Stimulated activated CD8-positive, alpha-beta memory T cell treated with anti-CD3 and anti-CD28 coated beads, Interleukin-12 subunit alpha, Interleukin-12 subunit beta, amount 100 ng/mL, for 24 hours (primary cell): ENCODE results near the gene TMPRSS3.

Source experiments
- DNase-seq: peaks from one replicate; pipeline ENCODE4 v3.0.0-alpha.2; 2020; ENCODE audit errors: extremely low read depth

TMPRSS3 gene

DNA sequence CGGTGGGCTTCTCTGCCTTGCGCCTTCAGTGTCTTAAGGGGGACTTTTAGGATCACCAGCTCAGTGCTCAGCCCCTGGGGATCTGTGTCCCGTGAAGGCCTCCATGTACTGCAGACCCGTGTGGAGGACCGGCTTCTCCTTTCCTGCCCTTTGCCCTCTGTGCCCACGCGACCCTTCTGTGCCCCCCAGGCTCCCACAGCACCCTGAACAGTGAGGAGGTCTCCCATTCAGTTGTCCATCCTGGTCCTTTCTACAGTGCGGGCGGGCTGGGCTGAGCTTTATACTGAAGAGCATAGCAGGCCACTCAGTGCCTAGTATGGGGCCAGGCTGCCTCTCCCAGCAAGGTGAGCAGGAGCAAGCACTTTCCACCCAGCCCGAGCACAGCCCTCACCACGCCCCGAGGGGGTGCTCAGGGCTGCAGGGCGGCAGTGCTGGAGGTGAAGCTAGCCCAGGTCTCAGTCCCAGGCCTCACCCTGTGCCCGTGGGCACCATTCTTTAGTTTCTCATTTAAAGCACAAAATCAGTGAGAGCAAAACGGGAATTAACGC lies 21.9 kb downstream of the TMPRSS3 start:
- no peak for DNase-seq

GRCh38 chr21:42373196-42373907 lies 22.5 kb downstream of the TMPRSS3 start:
- DNase-seq: no peak

DNA sequence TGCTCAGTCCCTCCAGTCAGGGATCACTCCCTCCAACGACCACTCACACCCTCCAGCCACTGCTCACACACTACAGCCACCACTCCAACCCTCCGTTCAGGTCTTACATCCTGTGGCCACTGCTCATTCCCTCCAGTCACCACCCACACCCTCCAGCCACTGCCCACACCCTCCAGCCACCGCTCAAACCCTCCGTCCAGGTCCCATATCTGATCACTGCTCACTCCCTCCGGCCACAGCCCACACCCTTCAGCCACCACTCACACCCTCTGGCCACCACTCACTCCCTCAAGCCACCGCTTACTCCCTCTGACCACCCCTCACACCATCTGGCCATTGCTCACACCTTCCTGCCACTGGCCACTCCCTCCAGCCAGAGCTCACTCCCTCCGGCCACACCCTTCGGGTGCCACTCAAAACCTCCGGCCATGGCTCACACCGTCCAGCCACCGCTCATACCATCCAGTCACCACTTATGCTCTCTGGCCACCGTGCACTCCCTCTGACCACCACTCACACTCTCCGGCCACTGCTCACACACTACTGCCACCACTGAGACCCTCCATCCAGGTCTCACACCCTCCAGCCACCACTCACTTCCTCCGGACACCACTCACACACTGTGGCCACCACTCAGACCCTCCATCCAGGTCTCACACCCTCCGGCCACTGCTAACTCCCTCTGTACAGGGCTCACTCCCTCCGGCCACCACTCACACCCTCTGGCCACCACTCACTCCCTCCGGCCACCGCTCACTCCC lies 24.8 kb downstream of the TMPRSS3 start:
- no peak for DNase-seq

GRCh38 chr21:42369821-42370220 lies 26.0 kb downstream of the TMPRSS3 start:
- DNase-seq: no peak

DNA sequence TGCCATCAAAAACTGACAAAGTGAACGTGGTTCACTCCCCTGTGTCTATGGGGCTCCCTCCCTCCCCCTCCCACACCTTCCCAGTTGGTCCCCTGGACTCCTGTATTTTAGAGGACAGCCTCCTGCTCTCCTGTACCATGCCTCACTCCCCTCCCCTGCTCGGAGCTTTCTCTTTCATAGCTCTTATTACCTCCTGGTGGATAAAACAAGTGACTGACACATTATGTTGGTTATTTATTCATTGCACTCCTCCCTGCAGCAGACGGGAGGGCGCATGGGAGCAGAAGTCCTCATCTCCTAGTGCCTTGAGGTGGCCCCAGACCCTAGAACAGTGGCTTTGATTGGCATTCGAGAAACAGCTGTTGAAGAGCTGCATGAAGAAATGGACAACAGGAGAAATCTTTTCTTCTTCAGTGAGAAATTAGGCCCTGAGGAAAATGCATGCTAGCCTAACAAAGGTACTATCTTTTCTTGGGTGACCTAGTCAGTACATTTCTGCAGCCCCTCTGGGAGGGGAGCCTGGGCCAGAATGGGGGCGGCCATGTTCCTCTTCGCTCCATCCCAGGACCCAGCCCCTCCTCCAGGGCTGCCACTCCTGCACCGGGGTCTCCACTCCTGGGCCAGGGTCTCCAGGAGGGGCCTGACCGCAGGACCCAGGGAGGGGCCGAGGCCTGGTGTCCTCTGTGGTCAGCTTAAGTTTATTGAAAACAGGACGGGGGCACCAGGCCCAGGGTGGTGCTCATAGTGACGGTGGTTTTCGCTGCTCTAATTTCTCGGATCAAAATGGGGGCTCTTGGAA lies 28.3 kb downstream of the TMPRSS3 start:
- DNase-seq: no peak

- DNase-seq: no peak
Measured at GRCh38 chr21:42366292-42367010, 29.4 kb downstream of the TMPRSS3 start, which contains the start of gene TFF1. Gene TFF1 (minus strand): TSS chr21:42366535. CDS start chr21:42366495, 40 bp downstream.

DNA sequence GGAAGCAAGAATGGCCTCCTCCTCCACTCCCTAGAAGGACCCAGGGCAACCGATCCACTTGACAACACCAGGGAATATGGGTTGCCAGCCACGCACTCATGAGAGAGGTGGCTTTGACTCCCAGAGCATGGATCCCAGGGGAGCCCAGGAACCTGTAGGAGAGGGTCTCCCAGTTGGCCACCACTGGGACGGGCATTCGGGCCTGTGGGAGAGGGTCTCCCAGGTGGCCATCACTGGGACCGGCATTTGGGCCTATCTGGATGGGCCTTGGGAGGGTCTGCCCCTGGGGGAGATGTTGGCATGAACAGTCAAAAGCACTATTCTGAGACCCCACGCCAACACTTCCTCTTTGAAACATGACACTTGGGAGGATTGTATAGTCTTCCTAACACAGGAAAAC lies 30.1 kb downstream of the TMPRSS3 start:
- DNase-seq: no peak

GRCh38 chr21:42364304-42364865 lies 31.5 kb downstream of the TMPRSS3 start:
- no peak for DNase-seq

GRCh38 chr21:42363312-42363711 lies 32.5 kb downstream of the TMPRSS3 start:
- no peak for DNase-seq

DNA sequence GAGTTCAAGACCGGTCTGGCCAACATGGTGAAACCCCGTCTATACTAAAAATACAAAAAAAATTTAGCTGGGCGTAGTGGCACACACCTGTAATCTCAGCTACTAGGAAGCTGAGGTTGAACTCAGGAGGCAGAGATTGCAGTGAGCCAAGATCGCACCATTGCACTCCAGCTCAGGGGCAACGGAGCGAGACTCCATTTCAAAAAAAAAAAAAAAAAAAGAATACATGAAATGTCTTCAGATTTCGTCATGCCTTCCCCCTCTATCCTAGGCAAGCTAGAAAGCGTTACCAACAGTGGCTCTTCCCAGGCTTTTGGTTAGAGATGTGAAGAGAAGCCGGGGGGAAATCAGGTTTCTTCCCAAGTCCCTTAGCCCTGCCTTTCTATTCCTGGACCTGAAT lies 33.2 kb downstream of the TMPRSS3 start:
- DNase-seq: no peak

DNA sequence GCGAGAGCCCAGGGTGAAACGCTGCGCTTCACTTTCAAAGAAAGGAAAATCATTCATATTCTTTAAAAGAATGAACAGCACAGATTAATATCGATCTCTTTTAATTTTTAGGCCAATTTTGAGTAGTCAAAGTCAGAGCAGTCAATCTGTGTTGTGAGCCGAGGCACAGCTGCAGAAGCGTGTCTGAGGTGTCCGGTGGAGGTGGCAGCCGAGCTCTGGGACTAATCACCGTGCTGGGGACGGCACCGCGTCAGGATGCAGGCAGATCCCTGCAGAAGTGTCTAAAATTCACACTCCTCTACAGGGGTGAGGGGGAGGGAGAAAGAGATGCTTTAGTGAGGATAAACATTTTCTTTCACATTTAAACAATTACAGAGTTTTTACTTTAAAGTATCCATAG lies 33.7 kb downstream of the TMPRSS3 start:
- no peak for DNase-seq

- no peak for DNase-seq
Measured at GRCh38 chr21:42361286-42361685, 34.6 kb downstream of the TMPRSS3 start.

DNA sequence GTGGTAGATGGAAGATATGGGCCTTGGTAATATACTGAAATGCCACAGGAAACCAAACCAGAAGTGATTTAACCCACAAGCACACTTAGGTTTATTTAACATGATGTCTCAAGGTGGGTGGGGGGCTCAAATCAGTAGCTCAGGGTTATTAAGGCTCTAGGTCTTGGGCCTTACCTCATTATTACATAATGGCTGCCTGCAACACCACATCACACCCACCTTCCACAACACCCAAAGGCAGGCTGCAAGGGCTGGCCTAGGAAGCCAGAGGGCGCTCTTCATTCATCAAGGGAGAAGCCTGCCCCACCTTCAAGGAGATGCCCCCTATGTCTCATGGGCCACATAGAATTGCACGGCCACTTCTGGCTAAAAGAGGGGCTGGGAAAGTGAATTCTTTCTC lies 35.5 kb downstream of the TMPRSS3 start:
- DNase-seq: no peak

GRCh38 chr21:42358937-42359336 lies 36.9 kb downstream of the TMPRSS3 start:
- no peak for DNase-seq

DNA sequence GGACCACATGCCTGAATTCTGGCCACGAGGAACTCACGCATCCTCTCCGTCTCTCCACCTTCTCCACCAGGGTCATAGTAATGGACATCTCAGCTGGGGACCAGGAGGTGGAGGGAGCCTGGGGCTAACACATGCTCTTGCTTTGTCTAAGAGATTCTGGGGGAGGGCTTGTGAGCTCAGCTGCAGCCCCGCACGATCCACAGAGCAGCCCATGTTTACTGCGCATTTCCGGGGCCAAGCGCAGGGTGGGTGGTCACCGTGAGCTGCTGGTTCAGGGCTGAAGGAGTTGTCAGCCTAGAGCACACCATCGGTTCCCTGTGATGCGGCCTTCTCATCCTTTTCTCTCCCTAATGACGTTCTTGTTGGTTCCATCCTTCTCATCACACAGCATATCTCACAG lies 37.6 kb downstream of the TMPRSS3 start:
- DNase-seq: no peak

DNA sequence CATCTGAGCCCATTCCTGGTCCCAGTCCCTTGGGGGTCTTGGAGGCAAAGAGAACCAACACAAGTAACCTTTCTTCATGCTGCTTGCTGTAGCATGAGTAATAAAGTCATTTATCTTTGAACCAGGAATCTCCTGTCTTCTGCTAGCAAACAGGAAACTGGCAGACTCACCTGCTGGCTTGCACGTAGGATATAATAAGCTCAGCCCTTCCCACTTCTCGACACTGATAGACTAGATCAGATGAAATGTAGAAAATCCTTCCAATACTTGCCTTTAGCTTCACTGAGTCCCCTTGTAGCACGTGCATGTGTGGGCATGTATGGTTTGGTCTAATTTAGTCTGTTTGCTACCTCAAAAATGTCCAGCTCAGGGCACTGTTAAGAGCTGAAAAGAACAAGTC lies 38.5 kb downstream of the TMPRSS3 start:
- DNase-seq: no peak

GRCh38 chr21:42356650-42357049 lies 39.2 kb downstream of the TMPRSS3 start:
- DNase-seq: no peak

GRCh38 chr21:42356046-42356445 lies 39.8 kb downstream of the TMPRSS3 start:
- no peak for DNase-seq

DNA sequence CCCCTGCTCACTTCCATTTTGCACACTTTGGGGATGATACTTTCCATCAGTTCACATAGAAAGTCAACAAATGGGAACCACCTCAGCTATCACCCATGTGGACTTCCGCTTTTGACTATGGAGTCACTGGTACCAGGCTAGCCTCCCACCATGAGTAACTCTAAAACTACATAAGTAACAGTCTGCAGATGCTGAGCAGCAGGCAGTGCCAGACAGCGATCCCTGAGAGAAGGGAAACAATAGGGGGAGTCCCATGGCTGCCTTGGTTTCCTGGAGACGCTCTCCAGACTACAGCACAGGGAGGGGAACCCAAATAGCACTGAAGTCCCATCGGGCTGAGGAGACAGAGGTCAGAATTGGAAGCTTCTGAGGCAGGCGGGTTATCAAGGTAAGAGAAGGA lies 42.2 kb downstream of the TMPRSS3 start:
- no peak for DNase-seq

- no peak for DNase-seq
Measured at GRCh38 chr21:42352441-42353095, 43.3 kb downstream of the TMPRSS3 start.
